CD8-positive, alpha-beta memory T cell (primary cell): ENCODE data around the gene KLF9. TPM values are rescaled to one million over a fixed set of nuclear protein-coding genes. Genes with fewer than 3 reads are reported as not detected.
"Not testable (repeated sequence)": the region's sequence is repeated elsewhere in the genome, so short reads cannot be mapped to it uniquely, and the experiment has no call there.

Experiments
- CTCF ChIA-PET: fragments of 350-600 bp; sonication (Branson Sonifier 250); formaldehyde crosslinking; loops from one replicate; lab custom pipeline; 2021; ENCODE audit warnings: antibody characterized with exemption; lab: Charles Lee
- POLR2A ChIA-PET: fragments of 350-600 bp; sonication (Branson Sonifier 250); formaldehyde crosslinking; loops from one replicate; lab custom pipeline; 2021; ENCODE audit warnings: antibody characterized with exemption; lab: Charles Lee
- DNase-seq, 5 donors: peaks; one replicate each; pipeline versions ENCODE4 v3.0.0 to v3.0.0-alpha.2; 2020 to 2022; ENCODE audit warnings: mixed read lengths in 1 of 5
- H3K27ac ChIP-seq: one replicate; pipeline ENCODE4 v1.7.0; 2013; ENCODE audit warnings: low read depth, mild to moderate bottlenecking, low read length, moderate library complexity
- H3K27me3 ChIP-seq: 2 replicates; pipeline ENCODE4 v1.7.0; 2013; ENCODE audit warnings: low read length, mild to moderate bottlenecking; ENCODE audit not compliant: insufficient read depth, poor library complexity, severe bottlenecking
- H3K36me3 ChIP-seq: 2 replicates; pipeline ENCODE4 v1.7.0; 2013; ENCODE audit warnings: mild to moderate bottlenecking, low read length, moderate library complexity; ENCODE audit not compliant: insufficient read depth
- H3K4me1 ChIP-seq: 2 replicates; pipeline ENCODE4 v1.7.0; 2013; ENCODE audit warnings: mild to moderate bottlenecking, low read length, moderate library complexity; ENCODE audit not compliant: insufficient read depth
- H3K4me3 ChIP-seq: 2 replicates; pipeline ENCODE4 v1.7.0; 2013; ENCODE audit warnings: mild to moderate bottlenecking, low read length
- H3K9me3 ChIP-seq: 2 replicates; pipeline ENCODE4 v1.7.0; 2013; ENCODE audit warnings: mild to moderate bottlenecking, low read length
- H3K27ac Mint-ChIP-seq, 8 donors: one replicate each; pipeline ENCODE4 v1.8.0; 2020 to 2021; ENCODE audit warnings: mixed read lengths in 8 of 8, mild to moderate bottlenecking in 6 of 8, inconsistent platforms in 3 of 8, moderate library complexity in 3 of 8
- H3K27me3 Mint-ChIP-seq, 2 donors: one replicate each; pipeline ENCODE4 v1.8.0; 2020 to 2021; ENCODE audit warnings: mixed read lengths in 2 of 2, mild to moderate bottlenecking in 1 of 2, moderate library complexity in 1 of 2
- H3K36me3 Mint-ChIP-seq, 3 donors: one replicate each; pipeline ENCODE4 v1.8.0; 2020 to 2021; ENCODE audit warnings: mixed read lengths in 3 of 3, inconsistent platforms in 1 of 3, mild to moderate bottlenecking in 1 of 3
- H3K4me1 Mint-ChIP-seq, 3 donors: one replicate each; pipeline ENCODE4 v1.8.0; 2020 to 2021; ENCODE audit warnings: mixed read lengths in 3 of 3, inconsistent platforms in 1 of 3, mild to moderate bottlenecking in 1 of 3
- H3K4me3 Mint-ChIP-seq, 7 donors: one replicate each; pipeline ENCODE4 v1.8.0; 2020 to 2021; ENCODE audit warnings: mixed read lengths in 7 of 7, mild to moderate bottlenecking in 6 of 7, moderate library complexity in 4 of 7, inconsistent platforms in 2 of 7
- H3K9me3 Mint-ChIP-seq, 5 donors: one replicate each; pipeline ENCODE4 v1.8.0; 2020 to 2022; ENCODE audit warnings: mixed read lengths in 5 of 5, mild to moderate bottlenecking in 3 of 5, moderate library complexity in 2 of 5, inconsistent platforms in 1 of 5
- polyA plus RNA-seq: library from polyadenylated mRNA; unstranded; fragments of 300-500 nt; fragmentation: Illumina TruSeq; gene quantifications from one replicate; pipeline ENCODE4 v1.2.3, GENCODE V29; 2021
- total RNA-seq, 2 experiments: library from RNA; stranded (reverse); gene quantifications; one replicate each; pipeline ENCODE4 v1.2.3, GENCODE V29; 2021

The KLF9 gene
- total and polyA plus RNA-seq, 3 experiments from 2014 or later: 3.9 to 20.2 (median 19.2) TPM

DNA sequence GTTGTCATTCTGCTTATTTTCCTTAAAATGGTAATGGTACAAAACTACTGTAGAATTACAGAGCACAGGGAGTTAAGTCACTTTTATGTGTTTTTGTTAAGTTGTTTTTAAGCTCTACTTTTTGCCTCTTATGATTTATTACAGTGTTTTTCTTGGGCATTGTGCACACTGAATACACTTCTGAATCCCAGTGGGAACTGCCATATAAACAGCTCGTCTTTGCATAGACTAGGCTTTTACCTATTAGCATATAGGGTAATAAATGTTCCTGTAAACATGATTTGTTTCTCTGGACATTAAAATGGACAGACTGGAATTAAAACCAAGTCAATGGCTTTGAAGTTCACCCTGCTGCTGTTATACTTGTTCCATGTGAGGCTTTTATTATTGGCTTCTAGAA, 12.2 kb downstream of the KLF9 start:
- Mint-ChIP-seq H3K27me3 (peaks cover 0 to 1% of the 10 kb centered on the region in 2 donors), H3K27ac (peak overlapping the region in 3 of 8 donors; percentile 4 to 42 (median 27)), H3K9me3 (no peaks in the 10 kb centered on the region), H3K4me1 (peaks cover 77 to 88% (median 87%) of the 10 kb centered on the region in 3 donors), H3K4me3 (no peak overlapping the region), H3K36me3 (no peaks in the 10 kb centered on the region)
- ChIA-PET CTCF (interaction anchor here (1.3 kb wide), 1 partner anchor 9 kb away, joined by 5 read pairs; no protein-coding TSS in a partner anchor), POLR2A (no interaction called here)
- no peaks in the 10 kb centered on the region for H3K27me3 ChIP-seq
- no peak for DNase-seq
- no peaks in the 10 kb centered on the region for H3K9me3 ChIP-seq
- H3K36me3 ChIP-seq: no peaks in the 10 kb centered on the region
- no peak overlapping the region for H3K27ac ChIP-seq
- no peak overlapping the region for H3K4me3 ChIP-seq
- peaks cover 72% of the 10 kb centered on the region for H3K4me1 ChIP-seq

DNA sequence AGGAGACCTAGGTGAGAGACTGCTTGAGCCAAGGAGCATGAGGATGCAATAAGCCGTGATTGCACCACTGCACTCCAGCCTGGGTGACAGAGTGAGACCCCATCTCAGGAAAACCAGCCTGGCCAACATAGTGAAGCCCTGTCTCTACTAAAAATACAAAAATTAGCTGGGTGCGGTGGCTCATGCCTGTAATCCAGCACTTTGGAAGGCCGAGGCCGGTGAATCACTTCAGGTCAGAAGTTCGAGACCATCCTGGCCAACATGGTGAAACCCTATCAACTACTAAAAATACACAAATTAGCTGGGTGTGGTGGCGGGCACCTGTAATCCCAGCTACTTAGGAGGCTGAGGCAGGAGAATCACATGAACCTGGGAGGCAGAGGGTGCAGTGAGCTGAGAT, 13.2 kb downstream of the KLF9 start:
- POLR2A ChIA-PET: interaction anchor here (0.9 to 1.0 kb wide), 3 partner anchors 9 to 18 kb away, joined by 3 to 5 read pairs (median 3); no protein-coding TSS in a partner anchor
- H3K27me3 Mint-ChIP-seq, H3K4me3 ChIP-seq, H3K27ac ChIP-seq, CTCF ChIA-PET, H3K36me3 Mint-ChIP-seq, H3K9me3 Mint-ChIP-seq, DNase-seq, H3K4me3 Mint-ChIP-seq, H3K9me3 ChIP-seq, H3K27me3 ChIP-seq, H3K36me3 ChIP-seq: not testable (repeated sequence)
- H3K4me1 ChIP-seq: peaks cover 71% of the 10 kb centered on the region
- Mint-ChIP-seq H3K4me1 (peaks cover 73 to 86% (median 85%) of the 10 kb centered on the region in 3 donors), H3K27ac (peak overlapping the region in 2 of 8 donors; percentile 29 to 86)

DNA sequence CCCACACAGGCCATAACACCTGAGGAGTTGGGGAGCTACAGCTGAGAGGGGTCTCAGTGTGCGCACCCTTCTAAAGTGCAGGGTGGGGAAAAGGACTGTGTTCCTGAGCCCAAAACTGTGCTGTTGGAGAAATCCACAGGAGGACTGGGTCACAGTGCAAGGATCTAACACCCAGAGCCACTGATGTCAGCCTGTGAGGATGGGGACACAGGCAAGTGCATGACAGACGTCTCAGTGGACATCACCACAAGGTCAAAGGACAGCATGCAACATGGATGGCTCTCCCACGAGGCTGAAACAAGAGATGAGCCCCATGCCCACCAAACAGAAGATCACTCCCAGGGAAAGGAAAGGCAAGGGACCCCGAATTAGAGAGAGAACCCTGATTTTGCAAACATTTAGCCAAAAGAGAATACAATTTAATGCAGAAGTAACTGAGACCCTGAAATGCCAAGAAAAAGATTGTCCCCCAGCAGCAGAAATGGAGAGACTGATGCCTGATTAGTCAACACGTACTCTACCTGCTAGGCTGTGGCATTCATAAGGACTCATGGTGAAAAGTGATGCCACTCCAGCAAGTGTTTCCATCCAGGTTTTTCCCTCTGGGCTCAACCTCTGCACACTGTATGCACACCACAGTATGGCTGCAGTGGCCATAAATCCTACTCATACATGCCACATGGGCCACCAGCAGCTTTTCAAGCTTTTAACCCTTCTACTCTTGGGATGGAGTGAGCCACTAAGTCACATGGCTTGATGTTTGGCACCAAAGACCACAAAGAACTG, 14.2 kb downstream of the KLF9 start:
- DNase-seq: no peak
- H3K4me3 Mint-ChIP-seq: peak overlapping the region in 5 of 7 donors; percentile 0 to 56 (median 19)
- ChIA-PET CTCF (no interaction called here), POLR2A (interaction anchor here (0.9 to 1.3 kb wide), 5 partner anchors 10 to 19 kb away, joined by 3 to 5 read pairs (median 3); partner anchors contain the start of gene KLF9)
- no peaks in the 10 kb centered on the region for H3K27me3 Mint-ChIP-seq
- no peaks in the 10 kb centered on the region for H3K36me3 Mint-ChIP-seq
- peaks cover 67 to 81% (median 80%) of the 10 kb centered on the region in 3 donors for H3K4me1 Mint-ChIP-seq
- no peaks in the 10 kb centered on the region for H3K9me3 ChIP-seq
- H3K36me3 ChIP-seq: no peaks in the 10 kb centered on the region
- no peak overlapping the region for H3K4me3 ChIP-seq
- H3K27me3 ChIP-seq: no peaks in the 10 kb centered on the region
- H3K9me3 Mint-ChIP-seq: no peaks in the 10 kb centered on the region
- H3K4me1 ChIP-seq: peaks cover 66% of the 10 kb centered on the region
- H3K27ac ChIP-seq: peak overlapping the region; percentile 13
- peak overlapping the region; percentile 67 to 91 (median 82) for H3K27ac Mint-ChIP-seq

- Histone ChIP-seq H3K4me3 (no peak overlapping the region), H3K9me3 (no peaks in the 10 kb centered on the region), H3K27ac (peak overlapping the region; percentile 13), H3K27me3 (no peaks in the 10 kb centered on the region), H3K36me3 (no peaks in the 10 kb centered on the region), H3K4me1 (peaks cover 77% of the 10 kb centered on the region)
- H3K4me3 Mint-ChIP-seq: peak overlapping the region in 6 of 7 donors; percentile 56 to 83 (median 66)
- no peaks in the 10 kb centered on the region for H3K9me3 Mint-ChIP-seq
- CTCF ChIA-PET: interaction anchor here (1.4 kb wide), 1 partner anchor 203 kb away, joined by 5 read pairs; no protein-coding TSS in a partner anchor
- POLR2A ChIA-PET: interaction anchor here (0.8 to 1.4 kb wide), 4 partner anchors 9 to 20 kb away, joined by 3 to 4 read pairs (median 4); partner anchors contain the start of gene KLF9
- no peaks in the 10 kb centered on the region for H3K36me3 Mint-ChIP-seq
- peaks cover 66 to 82% (median 82%) of the 10 kb centered on the region in 3 donors for H3K4me1 Mint-ChIP-seq
- peak overlapping the region; percentile 67 to 91 (median 82) for H3K27ac Mint-ChIP-seq
- DNase-seq: no peak
- H3K27me3 Mint-ChIP-seq: no peaks in the 10 kb centered on the region
Observed at GRCh38 chr9:70399141-70399540, 15.3 kb downstream of the KLF9 start.

DNA sequence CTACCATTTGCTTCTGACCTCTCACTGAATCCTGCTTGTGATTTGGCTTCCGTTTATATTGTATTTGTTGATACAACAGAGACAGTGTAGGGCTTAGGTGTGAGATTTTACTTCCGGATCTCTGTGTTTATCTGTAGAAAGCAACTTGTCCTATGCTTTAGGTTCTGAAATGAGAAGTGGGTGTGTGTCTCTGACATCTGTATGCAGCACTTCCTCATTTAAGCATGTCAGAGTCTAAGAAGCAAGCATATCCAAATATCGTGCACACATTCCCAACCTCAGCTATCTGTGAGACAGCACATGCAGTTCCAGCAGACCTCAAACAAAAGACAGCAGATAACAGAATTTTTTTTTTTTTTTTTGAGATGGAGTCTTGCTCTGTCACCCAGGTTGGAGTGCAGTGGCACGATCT, 16.3 kb downstream of the KLF9 start:
- H3K27ac Mint-ChIP-seq: peak overlapping the region; percentile 67 to 91 (median 82)
- H3K4me3 ChIP-seq: peak overlapping the region; percentile 37
- H3K36me3 Mint-ChIP-seq: no peaks in the 10 kb centered on the region
- H3K27me3 Mint-ChIP-seq: no peaks in the 10 kb centered on the region
- H3K4me1 ChIP-seq: peaks cover 81% of the 10 kb centered on the region
- POLR2A ChIA-PET: interaction anchor here (0.6 to 1.4 kb wide), 2 partner anchors 10 to 21 kb away, joined by 3 to 4 read pairs; no protein-coding TSS in a partner anchor
- H3K9me3 Mint-ChIP-seq: no peaks in the 10 kb centered on the region
- no peaks in the 10 kb centered on the region for H3K9me3 ChIP-seq
- peak overlapping the region; percentile 29 for H3K27ac ChIP-seq
- H3K4me1 Mint-ChIP-seq: peaks cover 64 to 82% (median 80%) of the 10 kb centered on the region in 3 donors
- CTCF ChIA-PET: interaction anchor here (1.4 kb wide), 1 partner anchor 204 kb away, joined by 5 read pairs; no protein-coding TSS in a partner anchor
- peak in 2 of 5 donors; percentile 47 to 57 for DNase-seq
- H3K4me3 Mint-ChIP-seq: peak overlapping the region; percentile 1 to 83 (median 66)
- no peaks in the 10 kb centered on the region for H3K27me3 ChIP-seq
- no peaks in the 10 kb centered on the region for H3K36me3 ChIP-seq

GRCh38 chr9:70395652-70396051, 18.8 kb downstream of the KLF9 start:
- peaks cover 92% of the 10 kb centered on the region for H3K4me1 ChIP-seq
- H3K36me3 Mint-ChIP-seq: no peaks in the 10 kb centered on the region
- H3K4me3 ChIP-seq: no peak overlapping the region
- H3K9me3 Mint-ChIP-seq: no peaks in the 10 kb centered on the region
- no peaks in the 10 kb centered on the region for H3K9me3 ChIP-seq
- peaks cover 77 to 92% (median 90%) of the 10 kb centered on the region in 3 donors for H3K4me1 Mint-ChIP-seq
- no peaks in the 10 kb centered on the region for H3K27me3 Mint-ChIP-seq
- peak overlapping the region in 5 of 8 donors; percentile 28 to 84 (median 68) for H3K27ac Mint-ChIP-seq
- H3K27me3 ChIP-seq: no peaks in the 10 kb centered on the region
- CTCF ChIA-PET: no interaction called here
- no peaks in the 10 kb centered on the region for H3K36me3 ChIP-seq
- H3K27ac ChIP-seq: no peak overlapping the region
- POLR2A ChIA-PET: interaction anchor here (1.6 kb wide), 1 partner anchor 15 kb away, joined by 3 read pairs; no protein-coding TSS in a partner anchor
- DNase-seq: no peak
- no peak overlapping the region for H3K4me3 Mint-ChIP-seq

DNA sequence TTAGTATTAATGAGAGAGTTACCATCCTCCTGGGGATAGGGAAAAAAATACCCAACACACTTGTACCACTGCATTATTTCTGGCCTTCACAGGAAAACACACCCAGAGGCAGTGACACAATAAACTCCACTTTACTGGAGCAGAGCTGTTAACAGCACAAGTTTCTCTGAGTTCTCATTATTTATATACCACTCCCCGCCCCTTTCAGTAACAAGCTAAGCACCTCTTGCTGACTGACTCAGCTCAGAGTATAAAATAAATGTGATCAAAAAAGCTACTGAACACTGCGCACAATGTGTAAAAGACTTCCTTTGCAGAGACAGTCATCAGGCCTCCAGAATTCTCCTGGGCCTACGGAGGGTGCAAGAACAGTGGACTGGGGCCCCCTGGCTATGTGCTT, 21.6 kb downstream of the KLF9 start:
- no peak overlapping the region for H3K4me3 ChIP-seq
- ChIA-PET CTCF (interaction anchor here (0.9 to 1.9 kb wide), 4 partner anchors 10 to 209 kb away, joined by 3 to 6 read pairs (median 5); no protein-coding TSS in a partner anchor), POLR2A (interaction anchor here (1.2 kb wide), 1 partner anchor 20 kb away, joined by 4 read pairs; no protein-coding TSS in a partner anchor)
- Mint-ChIP-seq H3K4me3 (peak overlapping the region in 3 of 7 donors; percentile 13 to 58 (median 37)), H3K27ac (peak overlapping the region in 4 of 8 donors; percentile 44 to 66 (median 60)), H3K36me3 (peaks cover 0 to 7% (median 4%) of the 10 kb centered on the region in 3 donors), H3K4me1 (peaks cover 72 to 91% (median 91%) of the 10 kb centered on the region in 3 donors), H3K27me3 (no peaks in the 10 kb centered on the region), H3K9me3 (no peaks in the 10 kb centered on the region)
- no peaks in the 10 kb centered on the region for H3K9me3 ChIP-seq
- H3K27me3 ChIP-seq: no peaks in the 10 kb centered on the region
- peaks cover 87% of the 10 kb centered on the region for H3K4me1 ChIP-seq
- no peak overlapping the region for H3K27ac ChIP-seq
- DNase-seq: no peak
- no peaks in the 10 kb centered on the region for H3K36me3 ChIP-seq
